Limb (tissue), 2 donors: ENCODE data around the gene SCP2.

ENCODE experiments used
- DNase-seq, 2 donors: peaks; one replicate each; pipeline ENCODE4 v3.0.0-alpha.2; 2016; ENCODE audit errors: extremely low spot score in 2 of 2

Gene SCP2

DNA sequence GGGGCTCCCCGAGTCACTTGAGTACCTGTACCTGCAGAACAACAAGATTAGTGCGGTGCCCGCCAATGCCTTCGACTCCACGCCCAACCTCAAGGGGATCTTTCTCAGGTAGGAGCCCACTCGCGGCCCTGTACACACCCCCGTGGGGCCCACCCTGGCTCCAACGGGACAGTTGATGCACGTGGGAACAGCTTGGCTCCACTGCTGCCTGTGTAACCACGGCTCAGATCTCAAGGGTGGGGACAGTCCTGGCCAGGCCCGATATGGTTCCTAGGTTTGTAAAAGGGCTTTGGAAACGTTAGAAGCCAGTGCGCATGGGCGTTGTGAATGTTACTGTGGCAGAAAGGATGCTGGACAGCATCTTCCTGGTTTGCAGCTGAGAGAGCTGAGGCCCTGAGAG lies 153.7 kb downstream of the SCP2 start:
- no peak for DNase-seq

GRCh38 chr1:53081384-53082066 lies 154.4 kb downstream of the SCP2 start:
- no peak for DNase-seq

- no peak for DNase-seq
Observed at GRCh38 chr1:53082826-53083455, 155.9 kb downstream of the SCP2 start.

GRCh38 chr1:53083636-53084588 lies 156.8 kb downstream of the SCP2 start:
- no peak for DNase-seq

GRCh38 chr1:53084589-53084971 lies 157.5 kb downstream of the SCP2 start:
- DNase-seq = no peak

DNA sequence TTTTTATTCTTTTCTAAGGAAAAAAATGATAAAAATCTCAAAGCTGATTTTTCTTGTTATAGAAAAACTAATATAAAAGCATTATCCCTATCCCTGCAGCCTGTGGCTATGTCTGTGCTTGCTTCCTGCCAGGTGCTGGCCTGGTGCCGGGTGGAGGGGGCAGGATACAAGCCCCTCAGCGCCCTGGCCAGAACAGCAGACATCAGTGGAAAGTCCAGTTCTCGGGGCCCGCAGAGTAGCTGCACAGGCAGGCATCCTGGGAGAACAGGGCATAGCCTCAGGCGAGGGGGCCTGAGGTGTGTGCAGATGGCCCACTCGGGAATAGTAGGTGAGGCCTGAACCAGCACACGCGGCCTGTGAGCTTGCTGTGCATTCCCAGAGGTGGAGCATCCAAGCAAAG lies 158.3 kb downstream of the SCP2 start:
- DNase-seq = no peak

- no peak for DNase-seq
Observed at GRCh38 chr1:53086491-53087070, 159.5 kb downstream of the SCP2 start.

- no peak for DNase-seq
Observed at GRCh38 chr1:53087332-53088285, 160.5 kb downstream of the SCP2 start.

DNA sequence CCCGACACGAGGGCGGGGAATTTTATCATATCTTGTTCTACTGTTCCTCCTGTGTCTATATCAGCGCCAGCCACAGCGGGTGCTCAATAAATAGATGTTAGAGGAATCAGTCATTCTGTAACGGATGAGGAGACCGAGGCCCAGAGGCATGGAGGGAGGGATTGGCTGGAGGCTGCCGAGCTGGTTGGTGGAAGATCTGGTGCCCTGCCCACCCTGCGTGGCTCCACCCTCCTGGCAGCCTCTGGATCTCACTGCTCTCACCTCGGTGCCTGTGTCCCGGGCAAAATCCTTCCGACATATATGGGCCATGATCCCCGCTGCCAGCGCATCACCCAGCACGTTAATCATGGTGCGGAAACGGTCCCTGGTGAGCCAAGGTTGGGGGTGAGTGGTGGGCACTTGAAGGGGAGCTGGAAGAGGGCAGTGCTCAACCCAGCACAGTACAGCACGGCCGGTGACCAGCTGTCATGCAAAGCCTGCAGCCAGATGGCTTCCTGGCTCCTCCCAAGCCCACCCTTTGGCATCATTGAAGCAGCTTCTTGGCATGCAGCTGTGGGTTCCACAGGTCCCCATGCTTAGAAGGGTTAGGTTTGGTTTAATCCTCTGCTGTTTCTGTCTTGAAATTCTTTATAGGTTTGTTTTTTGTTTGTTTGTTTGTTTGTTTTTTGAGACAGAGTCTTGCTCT lies 161.7 kb downstream of the SCP2 start:
- DNase-seq = no peak

DNA sequence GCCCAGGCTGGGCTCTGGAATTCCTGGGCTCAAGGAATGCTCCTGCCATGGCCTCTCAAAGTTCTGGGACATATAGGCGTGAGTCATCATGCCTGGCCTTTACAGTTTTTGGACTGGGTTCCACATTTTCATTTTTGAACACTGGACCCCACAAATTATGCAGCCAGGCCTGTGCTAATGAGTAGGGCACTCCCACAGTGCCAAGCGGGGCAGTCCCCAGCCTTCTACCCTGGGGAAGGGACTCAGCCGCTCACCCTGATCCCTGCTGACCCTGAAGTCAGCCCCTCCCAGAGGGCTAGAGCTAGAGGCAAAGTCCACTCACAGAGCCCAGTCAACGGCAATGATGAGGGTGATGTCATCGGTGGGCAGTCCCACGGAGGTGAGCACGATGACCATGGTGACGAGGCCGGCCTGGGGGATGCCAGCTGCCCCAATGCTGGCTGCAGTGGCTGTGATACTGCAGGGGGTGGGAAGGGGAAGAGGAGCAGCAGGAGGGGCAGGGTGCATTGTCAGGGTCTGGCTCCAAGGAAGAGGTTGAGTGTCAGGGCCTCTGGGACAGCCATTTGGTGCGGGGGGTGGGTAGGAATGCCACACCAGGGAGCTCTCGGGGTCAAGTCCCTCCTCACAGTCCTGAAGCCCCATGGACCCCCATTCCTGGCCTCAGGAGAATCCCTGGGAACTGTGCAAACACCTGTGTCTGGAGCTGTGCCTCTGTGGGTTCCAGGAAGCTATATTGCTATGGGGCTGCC lies 162.6 kb downstream of the SCP2 start:
- no peak for DNase-seq

DNA sequence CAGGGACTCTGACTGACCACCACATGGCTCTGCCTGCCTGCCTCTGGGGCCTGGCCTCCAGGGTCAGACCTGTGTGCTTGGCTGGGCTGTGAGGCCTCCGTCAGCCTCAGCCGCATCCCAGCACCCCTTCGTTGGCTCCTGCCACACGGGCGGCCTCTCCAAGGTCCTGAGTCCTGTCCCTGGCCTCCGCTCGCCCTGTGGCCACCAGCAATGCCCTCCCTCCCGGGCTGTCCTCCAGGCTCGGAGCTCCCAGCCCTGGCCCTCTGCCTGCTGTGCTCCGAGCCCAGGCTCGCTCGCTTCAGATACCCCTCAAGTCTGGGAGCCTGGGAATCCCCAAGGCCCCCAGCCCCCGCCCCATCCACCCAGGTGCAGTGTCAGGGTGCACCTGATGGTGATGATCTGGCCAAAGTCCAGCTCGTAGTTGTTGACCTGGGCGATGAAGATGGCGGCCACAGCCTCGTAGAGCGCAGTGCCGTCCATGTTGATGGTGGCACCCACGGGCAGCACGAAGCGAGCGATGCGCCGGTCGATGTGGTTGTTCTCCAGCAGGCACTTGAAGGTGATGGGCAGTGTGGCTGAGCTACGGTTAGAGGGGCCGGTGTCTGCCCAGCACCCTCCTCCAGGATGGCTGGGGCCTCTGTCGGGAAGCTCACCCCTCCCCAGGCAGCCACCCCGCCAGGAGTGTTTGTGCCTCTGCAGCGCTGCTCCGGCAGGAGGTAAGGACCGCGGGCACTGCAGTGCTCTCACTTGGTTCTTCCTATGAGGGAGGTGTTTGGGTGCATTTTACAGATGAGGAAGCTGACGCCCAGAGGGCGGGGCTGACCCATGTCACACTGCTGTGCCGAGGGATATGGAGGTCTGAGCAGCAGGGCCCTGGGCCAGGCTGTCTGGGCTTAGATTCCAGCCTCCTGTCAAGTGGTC lies 163.4 kb downstream of the SCP2 start:
- no peak for DNase-seq

DNA sequence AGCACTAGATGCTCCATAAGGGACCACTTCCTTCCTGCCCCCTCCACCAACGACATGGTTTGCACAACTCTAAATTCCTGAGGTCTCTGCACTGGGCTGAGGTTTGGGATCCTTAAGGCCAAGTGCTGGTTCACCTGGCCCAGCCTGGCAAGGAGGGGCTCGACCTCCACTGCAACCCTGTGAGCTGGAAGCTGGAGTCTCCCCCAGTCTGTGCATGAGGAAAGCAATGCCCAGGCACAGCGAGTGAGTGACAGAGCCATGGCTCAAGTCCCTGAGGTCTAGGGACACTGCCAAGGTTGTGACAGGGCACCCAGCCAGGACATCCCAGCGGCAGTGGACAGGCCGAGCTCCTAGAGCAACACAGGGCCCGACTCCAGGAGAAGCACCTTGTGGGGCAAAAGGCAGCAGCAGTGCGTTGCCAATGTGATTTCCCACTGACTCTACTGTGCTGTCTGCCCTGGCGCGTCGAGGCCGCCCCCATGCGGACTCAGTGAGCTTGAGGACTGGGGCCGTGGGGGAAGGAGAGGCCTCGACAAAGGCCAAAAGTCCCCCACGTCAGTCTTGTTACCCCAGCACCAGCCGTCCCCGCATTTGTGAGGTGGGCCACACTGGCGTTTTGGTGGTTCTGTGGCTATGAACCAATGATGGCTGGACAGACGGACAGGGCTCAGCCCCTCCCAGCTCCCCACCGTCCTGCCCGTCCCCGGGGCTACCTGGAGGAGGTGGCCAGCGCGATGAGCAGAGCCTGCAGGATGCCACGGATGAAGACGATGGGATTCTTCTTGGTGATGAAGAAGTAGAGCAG lies 165.0 kb downstream of the SCP2 start:
- DNase-seq = no peak

- no peak for DNase-seq
Observed at GRCh38 chr1:53092659-53093450, 165.8 kb downstream of the SCP2 start.

GRCh38 chr1:53093451-53093754 lies 166.3 kb downstream of the SCP2 start:
- no peak for DNase-seq

- DNase-seq = no peak
Observed at GRCh38 chr1:53093778-53094532, 166.9 kb downstream of the SCP2 start.

DNA sequence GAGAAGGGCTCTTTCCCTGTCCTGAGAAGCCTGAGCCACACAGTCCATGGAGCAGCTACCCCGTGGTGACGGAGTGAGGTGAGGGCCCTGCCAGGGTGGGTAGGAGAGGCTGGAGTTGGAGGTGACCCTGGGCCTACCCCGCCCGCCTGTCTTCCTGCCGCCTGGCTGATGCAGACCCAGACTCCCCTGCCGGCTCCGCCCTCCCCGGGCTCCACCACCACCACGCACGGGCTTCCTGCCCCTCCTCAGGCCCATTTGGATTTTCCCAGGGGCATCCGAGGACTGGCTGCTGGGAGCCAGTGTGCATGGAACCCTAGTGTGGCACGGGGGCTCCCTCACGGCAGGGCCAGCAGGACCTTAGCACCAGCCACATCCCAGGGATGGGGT lies 167.4 kb downstream of the SCP2 start:
- no peak for DNase-seq
